T-cell (primary cell): ENCODE data around the gene IPO5. TPM values are rescaled to one million over a fixed set of nuclear protein-coding genes. Genes with fewer than 3 reads are reported as not detected.

Experiments
- ATAC-seq, 4 experiments: fragments of 200-7000 bp in 3 of 4; fragments of 150-1000 bp in 1 of 4; cut with Tn5 transposase; replicated peaks in 1 of 4; 1 replicate in 3 of 4; 2 replicates in 1 of 4; pipeline ENCODE4 v1.10.0; 2021; ENCODE audit warnings: moderate library complexity in 3 of 4, mild to moderate bottlenecking in 2 of 4, moderate number of reproducible peaks in 1 of 4
- CTCF ChIA-PET, 2 donors: fragments of 300-600 bp; sonication (Branson Sonifier 250); formaldehyde crosslinking; loops; one replicate each; lab custom pipeline; 2022; ENCODE audit warnings: antibody characterized with exemption in 2 of 2; lab: Charles Lee
- POLR2A ChIA-PET, 2 donors: fragments of 300-600 bp; sonication (Branson Sonifier 250); formaldehyde crosslinking; loops; one replicate each; lab custom pipeline; 2022; ENCODE audit warnings: antibody characterized with exemption in 2 of 2; lab: Charles Lee
- DNase-seq, 35 experiments: peaks; one replicate each; pipeline versions ENCODE4 v3.0.0 to v3.0.0-alpha.2; 2013 to 2023
- H3K27ac ChIP-seq: one replicate; pipeline ENCODE4 v1.5.1; 2013; ENCODE audit warnings: low read length
- H3K27me3 ChIP-seq, 2 experiments: replicated peaks in 1 of 2; 1 replicate in 1 of 2; 2 replicates in 1 of 2; pipeline versions ENCODE4 v1.6.1 to v1.7.0; 2013; ENCODE audit warnings: low read length in 1 of 2, mixed read lengths in 1 of 2; ENCODE audit not compliant: control insufficient read depth in 2 of 2, insufficient read depth in 2 of 2; ENCODE audit errors: extremely low read depth in 1 of 2
- H3K36me3 ChIP-seq, 2 donors: 1 replicate in 1 of 2; 2 replicates in 1 of 2; pipeline versions ENCODE4 v1.6.1 to v1.7.0; 2013; ENCODE audit warnings: low read length in 1 of 2; ENCODE audit not compliant: control insufficient read depth in 2 of 2, insufficient read depth in 1 of 2; ENCODE audit errors: extremely low read depth in 1 of 2
- H3K4me1 ChIP-seq, 2 experiments: 1 replicate in 1 of 2; 2 replicates in 1 of 2; pipeline versions ENCODE4 v1.6.1 to v1.7.0; 2013; ENCODE audit warnings: low read length in 2 of 2, mixed read lengths in 1 of 2; ENCODE audit not compliant: insufficient read depth in 2 of 2, control insufficient read depth in 1 of 2; ENCODE audit errors: extremely low read depth in 1 of 2
- H3K4me3 ChIP-seq, 2 donors: 1 replicate in 1 of 2; 2 replicates in 1 of 2; pipeline versions ENCODE4 v1.5.1 to v1.7.0; 2013; ENCODE audit warnings: mild to moderate bottlenecking in 2 of 2, low read length in 1 of 2, moderate library complexity in 1 of 2; ENCODE audit not compliant: control insufficient read depth in 1 of 2; ENCODE audit errors: extremely low read depth in 1 of 2
- H3K9me3 ChIP-seq: 2 replicates; pipeline ENCODE4 v1.7.0; 2013
- H3K27ac Mint-ChIP-seq, 2 donors: one replicate each; pipeline ENCODE4 v1.8.0; 2020 to 2021; ENCODE audit warnings: mild to moderate bottlenecking in 2 of 2, mixed read lengths in 2 of 2
- H3K27me3 Mint-ChIP-seq, 2 donors: one replicate each; pipeline ENCODE4 v1.8.0; 2021 to 2022; ENCODE audit warnings: mixed read lengths in 2 of 2
- H3K36me3 Mint-ChIP-seq: one replicate; pipeline ENCODE4 v1.8.0; 2021; ENCODE audit warnings: mixed read lengths
- H3K4me1 Mint-ChIP-seq, 3 donors: one replicate each; pipeline ENCODE4 v1.8.0; 2020 to 2022; ENCODE audit warnings: mixed read lengths in 3 of 3, mild to moderate bottlenecking in 1 of 3
- H3K4me3 Mint-ChIP-seq, 3 donors: one replicate each; pipeline ENCODE4 v1.8.0; 2020 to 2022; ENCODE audit warnings: mild to moderate bottlenecking in 3 of 3, mixed read lengths in 3 of 3, moderate library complexity in 3 of 3
- H3K9me3 Mint-ChIP-seq, 3 donors: one replicate each; pipeline ENCODE4 v1.8.0; 2020 to 2022; ENCODE audit warnings: mixed read lengths in 3 of 3
- WGBS: methylation state at CpG from one replicate; pipeline ENCODE4 v1.1.5; 2013; ENCODE audit warnings: missing lambda C conversion rate; ENCODE audit not compliant: insufficient coverage; 5-methylcytosine and 5-hydroxymethylcytosine counted together
- total RNA-seq, 35 experiments: library from RNA in 6 of 35; stranded (reverse) in 6 of 35; fragments of 120-200 nt in 1 of 35; gene quantifications; one replicate each; pipeline versions ENCODE4 v1.2.1 to v1.2.4 and lab custom pipeline; 2013 to 2026

The IPO5 gene
- total RNA-seq, 5 donors from 2014 or later (not counting 1 experiment from before 2014, with no cell fraction given): 70.7 to 81.6 (median 75.7) TPM

- CTCF ChIA-PET: no interaction called here
- H3K27ac ChIP-seq: no peak overlapping the region
- H3K27ac Mint-ChIP-seq: no peak overlapping the region
Measured at GRCh38 chr13:98065468-98065867, 112.0 kb downstream of the IPO5 start.

GRCh38 chr13:98066636-98067035 is 113.2 kb downstream of the IPO5 start:
- peaks cover 0 to 7% of the 10 kb centered on the region in 2 experiments for H3K27me3 ChIP-seq
- no peaks in the 10 kb centered on the region for H3K9me3 Mint-ChIP-seq
- H3K4me1 ChIP-seq: no peaks in the 10 kb centered on the region
- no peaks in the 10 kb centered on the region for H3K36me3 ChIP-seq
- H3K27ac ChIP-seq: no peak overlapping the region
- CTCF ChIA-PET: interaction anchor here in 1 of 2 donors (0.6 kb wide), 1 partner anchor 441 kb away, joined by 3 read pairs; no protein-coding TSS in a partner anchor
- DNase-seq (no peak), ATAC-seq (no peak)
- no peak overlapping the region for H3K4me3 ChIP-seq
- H3K9me3 ChIP-seq: no peaks in the 10 kb centered on the region
- H3K4me3 Mint-ChIP-seq: no peak overlapping the region
- peaks cover 5 to 18% of the 10 kb centered on the region in 2 donors for H3K27me3 Mint-ChIP-seq
- H3K36me3 Mint-ChIP-seq: no peaks in the 10 kb centered on the region
- POLR2A ChIA-PET: no interaction called here
- no peak overlapping the region for H3K27ac Mint-ChIP-seq
- no peaks in the 10 kb centered on the region for H3K4me1 Mint-ChIP-seq
- WGBS: no CpG with 5 or more reads among the region's 4 CpGs

More at GRCh38 chr13:98065468-98065867, 112.0 kb downstream of the IPO5 start:
- ATAC-seq: no peak
- no peaks in the 10 kb centered on the region for H3K36me3 ChIP-seq
- no peak for DNase-seq
- 67% methylated on average over 1 of the region's 1 CpG for WGBS
- H3K4me1 Mint-ChIP-seq: no peaks in the 10 kb centered on the region
- no peaks in the 10 kb centered on the region for H3K9me3 ChIP-seq
- no peak overlapping the region for H3K4me3 Mint-ChIP-seq
- no peaks in the 10 kb centered on the region for H3K36me3 Mint-ChIP-seq
- peaks cover 5 to 12% of the 10 kb centered on the region in 2 donors for H3K27me3 Mint-ChIP-seq
- H3K9me3 Mint-ChIP-seq: no peaks in the 10 kb centered on the region
- POLR2A ChIA-PET: no interaction called here
- no peaks in the 10 kb centered on the region for H3K4me1 ChIP-seq
- H3K27me3 ChIP-seq: peaks cover 0 to 7% of the 10 kb centered on the region in 2 experiments
- no peak overlapping the region for H3K4me3 ChIP-seq

GRCh38 chr13:98068521-98068920 is 115.0 kb downstream of the IPO5 start:
- H3K4me1 Mint-ChIP-seq: no peaks in the 10 kb centered on the region
- ATAC-seq (no peak), DNase-seq (no peak)
- POLR2A ChIA-PET: no interaction called here
- 86% methylated on average over 7 of the region's 9 CpGs for WGBS
- no peak overlapping the region for H3K4me3 Mint-ChIP-seq
- Histone ChIP-seq H3K9me3 (no peaks in the 10 kb centered on the region), H3K27me3 (peaks cover 0 to 7% of the 10 kb centered on the region in 2 experiments), H3K36me3 (no peaks in the 10 kb centered on the region), H3K4me1 (no peaks in the 10 kb centered on the region), H3K4me3 (no peak overlapping the region), H3K27ac (no peak overlapping the region)
- CTCF ChIA-PET: interaction anchor here in 1 of 2 donors (0.8 kb wide), 1 partner anchor 9 kb away, joined by 3 read pairs; no protein-coding TSS in a partner anchor
- no peak overlapping the region for H3K27ac Mint-ChIP-seq
- no peaks in the 10 kb centered on the region for H3K36me3 Mint-ChIP-seq
- peaks cover 5 to 18% of the 10 kb centered on the region in 2 donors for H3K27me3 Mint-ChIP-seq
- H3K9me3 Mint-ChIP-seq: peaks cover 0 to 5% (median 0%) of the 10 kb centered on the region in 3 donors

- Histone ChIP-seq H3K36me3 (no peaks in the 10 kb centered on the region), H3K4me3 (no peak overlapping the region), H3K27me3 (peaks cover 0 to 11% of the 10 kb centered on the region in 2 experiments), H3K9me3 (no peaks in the 10 kb centered on the region), H3K27ac (no peak overlapping the region), H3K4me1 (no peaks in the 10 kb centered on the region)
- ChIA-PET CTCF (no interaction called here), POLR2A (no interaction called here)
- ATAC-seq (no peak), DNase-seq (no peak)
- Mint-ChIP-seq H3K27me3 (peaks cover 5 to 22% of the 10 kb centered on the region in 2 donors), H3K4me1 (no peaks in the 10 kb centered on the region), H3K9me3 (peaks cover 0 to 5% (median 0%) of the 10 kb centered on the region in 3 donors), H3K36me3 (no peaks in the 10 kb centered on the region), H3K27ac (no peak overlapping the region), H3K4me3 (no peak overlapping the region)
- WGBS: no CpG with 5 or more reads among the region's 1 CpG
Measured at GRCh38 chr13:98069985-98070384, 116.5 kb downstream of the IPO5 start.

GRCh38 chr13:98071316-98071715 is 117.8 kb downstream of the IPO5 start:
- Histone ChIP-seq H3K4me1 (no peaks in the 10 kb centered on the region), H3K27me3 (peaks cover 0 to 14% of the 10 kb centered on the region in 2 experiments), H3K9me3 (no peaks in the 10 kb centered on the region), H3K36me3 (no peaks in the 10 kb centered on the region), H3K27ac (no peak overlapping the region), H3K4me3 (no peak overlapping the region)
- H3K27me3 Mint-ChIP-seq: peaks cover 9 to 22% of the 10 kb centered on the region in 2 donors
- no CpG with 5 or more reads among the region's 1 CpG for WGBS
- H3K4me3 Mint-ChIP-seq: no peak overlapping the region
- DNase-seq (no peak), ATAC-seq (no peak)
- H3K27ac Mint-ChIP-seq: no peak overlapping the region
- POLR2A ChIA-PET: no interaction called here
- CTCF ChIA-PET: no interaction called here
- peaks cover 0 to 5% (median 0%) of the 10 kb centered on the region in 3 donors for H3K9me3 Mint-ChIP-seq
- no peaks in the 10 kb centered on the region for H3K36me3 Mint-ChIP-seq
- no peaks in the 10 kb centered on the region for H3K4me1 Mint-ChIP-seq

- no CpG with 5 or more reads among the region's 2 CpGs for WGBS
- H3K4me3 Mint-ChIP-seq: no peak overlapping the region
- ATAC-seq (no peak), DNase-seq (no peak)
- ChIA-PET POLR2A (no interaction called here), CTCF (no interaction called here)
- Histone ChIP-seq H3K27me3 (peaks cover 0 to 18% of the 10 kb centered on the region in 2 experiments), H3K36me3 (no peaks in the 10 kb centered on the region), H3K4me3 (no peak overlapping the region), H3K4me1 (no peaks in the 10 kb centered on the region), H3K9me3 (no peaks in the 10 kb centered on the region), H3K27ac (no peak overlapping the region)
- no peak overlapping the region for H3K27ac Mint-ChIP-seq
- no peaks in the 10 kb centered on the region for H3K36me3 Mint-ChIP-seq
- no peaks in the 10 kb centered on the region for H3K4me1 Mint-ChIP-seq
- peaks cover 0 to 5% (median 0%) of the 10 kb centered on the region in 3 donors for H3K9me3 Mint-ChIP-seq
- peaks cover 4 to 17% of the 10 kb centered on the region in 2 donors for H3K27me3 Mint-ChIP-seq
Measured at GRCh38 chr13:98072476-98072875, 119.0 kb downstream of the IPO5 start.
